ENCODE data around the gene SLC37A2. TPM values are rescaled to one million over a fixed set of nuclear protein-coding genes. Genes with fewer than 3 reads are reported as not detected.

Gene SLC37A2
- total RNA-seq, 1 donor from 2014 or later, result 1.3 TPM

GRCh38 chr11:125083312-125084056 lies 20.4 kb downstream of the SLC37A2 start:
- H2AFZ ChIP-seq (ENCODE audit: low read depth, low read length), result peak overlapping the region; percentile 55
- Mint-ChIP-seq H3K4me1 (ENCODE audit: low read depth, unreplicated experiment) (peaks cover 20% of the 10 kb centered on the region), H3K27me3 (ENCODE audit: low read depth, unreplicated experiment) (peaks cover 10% of the 10 kb centered on the region), H3K9me3 (ENCODE audit: unreplicated experiment) (peaks cover 2% of the 10 kb centered on the region), H3K27ac (ENCODE audit: unreplicated experiment) (peak overlapping the region; percentile 75), H3K36me3 (ENCODE audit: low read depth, unreplicated experiment) (no peaks in the 10 kb centered on the region), H3K4me3 (ENCODE audit: unreplicated experiment) (no peak overlapping the region)
- H3K4me1 ChIP-seq (ENCODE audit: insufficient read depth, low read length), result peaks cover 27% of the 10 kb centered on the region
- no peaks in the 10 kb centered on the region for H4K20me1 ChIP-seq (ENCODE audit: insufficient read depth, low read length)
- peak overlapping the region; percentile 38 for H3K9ac ChIP-seq (ENCODE audit: low read length)
- no peaks in the 10 kb centered on the region for H3K9me3 ChIP-seq (ENCODE audit: insufficient read depth, low read depth, low read length)
- no peak overlapping the region for H3K4me3 ChIP-seq (ENCODE audit: insufficient read depth, low read depth, low read length)
- FAIRE-seq (no peak), DNase-seq (ENCODE audit: low read depth) (no peak)
- TF ChIP-seq CTCF (IDR thresholded peaks at IDR 0.05; ENCODE audit: insufficient read depth, low read depth, low read length) (no peak), EZH2 (IDR thresholded peaks at IDR 0.05; ENCODE audit: insufficient read depth, low read length) (no peak)
- H3K36me3 ChIP-seq (ENCODE audit: insufficient read depth, low read length), result no peaks in the 10 kb centered on the region
- H3K79me2 ChIP-seq (ENCODE audit: insufficient read depth, low read length), result no peaks in the 10 kb centered on the region
- no peaks in the 10 kb centered on the region for H3K27me3 ChIP-seq (ENCODE audit: insufficient read depth, low read length)
- peak overlapping the region; percentile 48 for H3K4me2 ChIP-seq (ENCODE audit: low read length)
- H3K27ac ChIP-seq (ENCODE audit: low read depth, low read length), result peak overlapping the region; percentile 66

- Histone ChIP-seq H3K9ac (ENCODE audit: low read length) (no peak overlapping the region), H3K9me3 (ENCODE audit: insufficient read depth, low read depth, low read length) (no peaks in the 10 kb centered on the region), H3K4me1 (ENCODE audit: insufficient read depth, low read length) (peaks cover 25% of the 10 kb centered on the region), H3K27me3 (ENCODE audit: insufficient read depth, low read length) (no peaks in the 10 kb centered on the region), H3K4me2 (ENCODE audit: low read length) (no peak overlapping the region), H3K27ac (ENCODE audit: low read depth, low read length) (no peak overlapping the region), H2AFZ (ENCODE audit: low read depth, low read length) (no peak overlapping the region), H3K36me3 (ENCODE audit: insufficient read depth, low read length) (no peaks in the 10 kb centered on the region), H4K20me1 (ENCODE audit: insufficient read depth, low read length) (no peaks in the 10 kb centered on the region), H3K79me2 (ENCODE audit: insufficient read depth, low read length) (no peaks in the 10 kb centered on the region), H3K4me3 (ENCODE audit: insufficient read depth, low read depth, low read length) (no peak overlapping the region)
- peaks cover 2% of the 10 kb centered on the region for H3K9me3 Mint-ChIP-seq (ENCODE audit: unreplicated experiment)
- H3K27me3 Mint-ChIP-seq (ENCODE audit: low read depth, unreplicated experiment), result peaks cover 7% of the 10 kb centered on the region
- DNase-seq (ENCODE audit: low read depth) (no peak), FAIRE-seq (no peak)
- TF ChIP-seq CTCF (IDR thresholded peaks at IDR 0.05; ENCODE audit: insufficient read depth, low read depth, low read length) (no peak), EZH2 (IDR thresholded peaks at IDR 0.05; ENCODE audit: insufficient read depth, low read length) (no peak)
- H3K27ac Mint-ChIP-seq (ENCODE audit: unreplicated experiment), result no peak overlapping the region
- H3K4me3 Mint-ChIP-seq (ENCODE audit: unreplicated experiment), result no peak overlapping the region
- H3K36me3 Mint-ChIP-seq (ENCODE audit: low read depth, unreplicated experiment), result no peaks in the 10 kb centered on the region
- peaks cover 15% of the 10 kb centered on the region for H3K4me1 Mint-ChIP-seq (ENCODE audit: low read depth, unreplicated experiment)
These were observed 20.9 kb downstream of the SLC37A2 start for GRCh38 chr11:125084057-125084416.

- H4K20me1 ChIP-seq (ENCODE audit: insufficient read depth, low read length), result no peaks in the 10 kb centered on the region
- Mint-ChIP-seq H3K27me3 (ENCODE audit: low read depth, unreplicated experiment) (peaks cover 7% of the 10 kb centered on the region), H3K9me3 (ENCODE audit: unreplicated experiment) (peaks cover 2% of the 10 kb centered on the region), H3K4me3 (ENCODE audit: unreplicated experiment) (no peak overlapping the region), H3K27ac (ENCODE audit: unreplicated experiment) (no peak overlapping the region), H3K36me3 (ENCODE audit: low read depth, unreplicated experiment) (no peaks in the 10 kb centered on the region), H3K4me1 (ENCODE audit: low read depth, unreplicated experiment) (peaks cover 10% of the 10 kb centered on the region)
- TF ChIP-seq EZH2 (IDR thresholded peaks at IDR 0.05; ENCODE audit: insufficient read depth, low read length) (no peak), CTCF (IDR thresholded peaks at IDR 0.05; ENCODE audit: insufficient read depth, low read depth, low read length) (no peak)
- H3K4me1 ChIP-seq (ENCODE audit: insufficient read depth, low read length), result peaks cover 18% of the 10 kb centered on the region
- DNase-seq (ENCODE audit: low read depth) (no peak), FAIRE-seq (no peak)
- no peaks in the 10 kb centered on the region for H3K36me3 ChIP-seq (ENCODE audit: insufficient read depth, low read length)
- no peak overlapping the region for H2AFZ ChIP-seq (ENCODE audit: low read depth, low read length)
- H3K79me2 ChIP-seq (ENCODE audit: insufficient read depth, low read length), result no peaks in the 10 kb centered on the region
- H3K4me2 ChIP-seq (ENCODE audit: low read length), result no peak overlapping the region
- H3K9ac ChIP-seq (ENCODE audit: low read length), result no peak overlapping the region
- no peak overlapping the region for H3K27ac ChIP-seq (ENCODE audit: low read depth, low read length)
- no peaks in the 10 kb centered on the region for H3K27me3 ChIP-seq (ENCODE audit: insufficient read depth, low read length)
- H3K4me3 ChIP-seq (ENCODE audit: insufficient read depth, low read depth, low read length), result no peak overlapping the region
- no peaks in the 10 kb centered on the region for H3K9me3 ChIP-seq (ENCODE audit: insufficient read depth, low read depth, low read length)
These were observed 21.7 kb downstream of the SLC37A2 start for GRCh38 chr11:125084761-125085231.
